Prostate gland (tissue), 2 donors: ENCODE data around the gene FOLR2. TPM values are rescaled to one million over a fixed set of nuclear protein-coding genes. Genes with fewer than 3 reads are reported as not detected.

Experiments used
- DNase-seq: peaks from one replicate; pipeline ENCODE4 v3.0.0-alpha.2; 2019; ENCODE audit warnings: low spot score
- H3K27ac ChIP-seq, 2 donors: fragments of 200-600 bp; sonication (generic); 2 replicates each; pipeline ENCODE4 v1.5.1; 2017 to 2019
- H3K27me3 ChIP-seq: fragments of 200-600 bp; sonication (generic); replicated peaks from 2 replicates; pipeline ENCODE4 v1.5.1; 2019; ENCODE audit not compliant: insufficient read depth
- H3K36me3 ChIP-seq, 2 donors: fragments of 200-600 bp; sonication (generic); 1 replicate in 1 of 2; 2 replicates in 1 of 2; pipeline versions ENCODE4 v1.5.1 to v1.8.1; 2017 to 2019
- H3K4me1 ChIP-seq: fragments of 200-600 bp; sonication (generic); replicated peaks from 2 replicates; pipeline ENCODE4 v1.5.1; 2019
- H3K4me3 ChIP-seq, 2 donors: fragments of 200-600 bp; sonication (generic); 2 replicates each; pipeline ENCODE4 v1.5.1; 2017 to 2019
- H3K9me3 ChIP-seq: fragments of 200-600 bp; sonication (generic); 2 replicates; pipeline ENCODE4 v1.5.1; 2017
- CTCF ChIP-seq, 4 experiments: fragments of 200-600 bp in 2 of 4; fragments of 450-650 bp in 2 of 4; sonication (generic) in 2 of 4; IDR thresholded peaks; 1 replicate in 3 of 4; 2 replicates in 1 of 4; pipeline ENCODE4 v1.5.1; 2016 to 2019; ENCODE audit warnings: antibody characterized with exemption in 4 of 4, mild to moderate bottlenecking in 2 of 4, moderate library complexity in 2 of 4
- POLR2A ChIP-seq: fragments of 450-650 bp; IDR thresholded peaks from one replicate; pipeline ENCODE4 v1.6.1; 2016; ENCODE audit warnings: antibody characterized with exemption, mild to moderate bottlenecking
- POLR2AphosphoS5 ChIP-seq: sonication (generic); formaldehyde crosslinking; IDR thresholded peaks from one replicate; pipeline ENCODE4 v1.6.1; 2017; ENCODE audit warnings: antibody characterized with exemption
- whole genome bisulfite sequencing: methylation state at CpG from one replicate; pipeline ENCODE4 v1.1.5; 2018; 5-methylcytosine and 5-hydroxymethylcytosine counted together
- intact Hi-C: fragments of 100-400 bp; cut with DNase I; formaldehyde crosslinking; loops from one replicate; pipeline ENCODE4 v1.14.2; 2022
- total RNA-seq, 2 donors: library from RNA; depleted of rRNA; stranded (reverse); fragments of >200 nt; gene quantifications; one replicate each; pipeline ENCODE4 v1.1.0, GENCODE V29; 2016

Gene FOLR2
- total RNA-seq, 2 donors from 2014 or later, result 0.87 to 23.9 TPM

- no peak for TF ChIP-seq POLR2AphosphoS5
- no peak for TF ChIP-seq POLR2A
- no peak for TF ChIP-seq CTCF (IDR thresholded peaks at IDR 0.05)
- H3K27ac ChIP-seq, result no peak overlapping the region
- DNase-seq, result no peak
- no peaks in the 10 kb centered on the region for H3K36me3 ChIP-seq
- no peaks in the 10 kb centered on the region for H3K9me3 ChIP-seq
- intact Hi-C loops, result no loop called here
- no peak overlapping the region for H3K4me3 ChIP-seq
- H3K4me1 ChIP-seq, result no peaks in the 10 kb centered on the region
- WGBS, result 92% methylated on average over 1 of the region's 1 CpG
- H3K27me3 ChIP-seq, result no peaks in the 10 kb centered on the region
Measured at GRCh38 chr11:72188267-72188666, 28.3 kb upstream of the FOLR2 start.

- Histone ChIP-seq H3K27ac (no peak overlapping the region), H3K4me1 (no peaks in the 10 kb centered on the region), H3K36me3 (no peaks in the 10 kb centered on the region), H3K9me3 (no peaks in the 10 kb centered on the region), H3K27me3 (no peaks in the 10 kb centered on the region), H3K4me3 (no peak overlapping the region)
- TF ChIP-seq CTCF (IDR thresholded peaks at IDR 0.05) (no peak), POLR2A (no peak), POLR2AphosphoS5 (no peak)
- intact Hi-C loops, result no loop called here
- 40% methylated on average over 3 of the region's 3 CpGs for WGBS
- DNase-seq, result no peak
Measured at GRCh38 chr11:72189455-72190250, 26.9 kb upstream of the FOLR2 start.

GRCh38 chr11:72190631-72191071 is 25.9 kb upstream of the FOLR2 start:
- 83% methylated on average over 5 of the region's 5 CpGs for WGBS
- Histone ChIP-seq H3K9me3 (no peaks in the 10 kb centered on the region), H3K4me1 (no peaks in the 10 kb centered on the region), H3K27me3 (no peaks in the 10 kb centered on the region), H3K36me3 (no peaks in the 10 kb centered on the region), H3K4me3 (no peak overlapping the region), H3K27ac (no peak overlapping the region)
- intact Hi-C loops, result no loop called here
- DNase-seq, result no peak
- TF ChIP-seq POLR2A, result no peak
- TF ChIP-seq CTCF (IDR thresholded peaks at IDR 0.05), result no peak
- TF ChIP-seq POLR2AphosphoS5, result no peak

- H3K4me1 ChIP-seq, result no peaks in the 10 kb centered on the region
- no peak within 1 kb of the TSS for H3K27ac ChIP-seq
- DNase-seq, result no peak
- no peaks in the 10 kb centered on the region for H3K27me3 ChIP-seq
- intact Hi-C loops, result no loop called here
- no peak for TF ChIP-seq POLR2A
- TF ChIP-seq POLR2AphosphoS5, result no peak
- no peak for TF ChIP-seq CTCF (IDR thresholded peaks at IDR 0.05)
- H3K4me3 ChIP-seq, result no peak within 1 kb of the TSS
- WGBS, result 81% methylated on average over 5 of the region's 5 CpGs
- H3K9me3 ChIP-seq, result no peaks in the 10 kb centered on the region
- H3K36me3 ChIP-seq, result no peaks in the 10 kb centered on the region
Measured at GRCh38 chr11:72191961-72192381, 24.6 kb upstream of the FOLR2 start, which contains the start of gene FOLR1. Gene FOLR1 (plus strand): TSS chr11:72192140. CDS start chr11:72192174, 34 bp downstream.
